CD4-positive, alpha-beta T cell treated with Interleukin-17A for 4 hours (primary cell): ENCODE data around the gene CAV3.
A peak's percentile ranks its signal among the peaks of the same experiment; 100 is the strongest.

Source experiments
- DNase-seq: peaks from one replicate; pipeline ENCODE4 v3.0.0-alpha.2; 2020; ENCODE audit warnings: mixed read lengths

Gene CAV3

DNA sequence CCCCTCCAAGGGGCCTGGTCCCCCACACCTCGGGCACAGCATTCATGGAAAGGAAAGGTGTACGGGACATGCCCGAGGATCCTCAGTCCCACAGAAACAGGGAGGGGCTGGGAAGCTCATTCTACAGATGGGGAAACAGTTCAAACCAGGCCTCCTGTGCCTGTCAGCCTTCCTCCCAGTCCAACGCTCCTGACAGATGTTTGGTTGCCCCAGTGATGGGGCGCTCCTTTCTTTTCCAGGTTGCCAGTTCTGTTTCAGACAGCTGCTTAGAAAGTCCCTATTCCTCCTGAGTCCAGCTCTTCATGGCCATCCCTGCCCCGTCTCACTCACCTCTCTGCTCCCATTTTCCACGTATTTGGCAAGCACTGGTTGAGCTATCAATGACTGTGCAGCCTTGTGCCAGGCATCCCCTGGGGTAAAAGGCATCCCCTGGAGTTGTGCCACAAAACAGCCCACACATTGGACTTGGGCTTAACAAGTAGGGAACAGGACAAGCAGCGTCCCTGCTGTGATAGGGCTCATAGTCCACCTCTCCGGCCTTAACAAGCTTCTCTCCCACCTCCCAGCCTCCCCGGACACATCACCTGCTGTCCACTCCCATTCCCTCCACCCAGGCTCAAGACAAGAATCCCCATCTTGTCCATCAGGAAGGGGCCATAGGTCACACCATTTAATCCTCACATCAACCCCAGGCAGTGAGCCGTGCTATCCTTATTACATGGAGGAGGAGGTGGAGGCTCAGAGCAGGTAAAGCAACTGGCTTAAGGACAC lies 29.2 kb downstream of the CAV3 start:
- no peak for DNase-seq

DNA sequence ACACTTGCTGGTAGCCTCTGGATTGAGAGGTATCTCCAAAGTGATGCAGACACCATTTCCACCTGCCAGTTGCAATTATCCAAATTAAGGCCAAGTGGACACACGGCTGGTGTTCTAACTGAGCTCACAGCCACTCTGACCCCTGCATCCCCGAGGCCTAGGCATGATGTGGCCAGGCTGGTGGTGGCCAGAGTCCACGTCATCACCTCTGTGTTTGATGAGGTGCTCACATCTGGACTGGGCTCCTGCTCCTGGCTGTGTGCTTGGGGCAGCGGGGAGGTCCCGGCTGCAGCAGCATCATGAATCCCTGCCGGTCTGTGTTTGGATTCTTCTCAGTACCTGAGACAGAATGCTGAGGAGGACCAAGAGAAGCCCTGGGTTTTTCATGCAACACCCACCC lies 30.9 kb downstream of the CAV3 start:
- DNase-seq = no peak

DNA sequence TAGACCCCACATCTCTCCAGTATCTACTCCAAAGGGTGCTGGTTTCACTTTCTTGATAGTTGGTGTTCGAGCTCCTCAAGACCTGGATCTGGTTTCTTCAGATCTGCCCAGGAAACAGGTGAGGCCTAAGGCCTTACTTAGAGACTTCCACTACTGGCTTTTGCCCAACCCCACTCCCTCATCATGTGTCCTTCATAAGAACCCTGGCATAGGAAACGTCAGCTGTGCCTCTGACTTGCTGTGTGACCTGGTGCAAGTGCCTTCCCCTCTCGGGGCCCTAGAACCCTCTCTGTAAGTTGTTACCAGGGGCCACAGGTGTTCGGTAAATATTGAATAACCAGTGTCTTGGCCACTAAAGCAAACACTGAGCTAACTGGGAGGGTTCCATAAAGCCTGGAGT lies 31.9 kb downstream of the CAV3 start:
- DNase-seq = no peak

DNA sequence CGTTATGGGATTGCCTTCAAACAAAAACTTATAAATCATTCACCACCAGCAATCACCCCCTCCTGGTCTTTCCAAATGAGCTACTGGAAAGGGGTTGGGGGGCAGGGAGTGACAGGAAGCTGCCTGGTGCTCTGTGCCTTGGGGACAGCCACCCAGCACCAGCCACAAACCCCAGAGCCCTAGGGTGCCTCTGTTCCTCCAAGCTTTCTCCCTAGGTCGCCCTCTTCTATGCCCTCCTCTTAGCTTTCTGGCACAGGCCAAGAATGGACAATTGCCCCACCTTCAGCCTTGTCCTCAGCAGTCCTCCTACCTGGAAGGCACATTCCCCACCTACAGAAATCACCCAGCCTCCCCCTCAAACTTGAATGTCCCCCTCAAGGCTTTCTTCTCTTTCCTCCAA lies 32.5 kb downstream of the CAV3 start:
- DNase-seq = no peak

DNA sequence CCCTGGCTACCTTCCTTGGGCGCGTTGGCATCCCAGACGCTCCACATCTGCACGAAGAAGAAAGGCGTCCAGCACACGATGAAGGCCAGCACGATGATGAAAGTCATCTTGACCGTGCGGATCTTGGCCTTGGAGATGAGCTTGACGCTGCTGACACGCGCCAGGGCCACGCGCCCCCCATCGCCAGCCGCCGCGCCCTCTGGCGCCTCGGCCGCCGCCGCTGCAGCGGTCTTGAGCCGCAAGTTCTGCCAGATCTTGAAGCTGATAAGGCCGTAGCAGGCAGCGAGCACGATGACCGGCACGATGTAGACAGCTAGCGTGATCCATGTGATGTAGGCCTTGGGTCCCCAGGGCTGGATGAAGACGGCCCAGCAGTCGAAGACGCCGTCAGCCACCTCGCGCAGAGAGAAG lies 33.7 kb downstream of the CAV3 start:
- no peak for DNase-seq

DNA sequence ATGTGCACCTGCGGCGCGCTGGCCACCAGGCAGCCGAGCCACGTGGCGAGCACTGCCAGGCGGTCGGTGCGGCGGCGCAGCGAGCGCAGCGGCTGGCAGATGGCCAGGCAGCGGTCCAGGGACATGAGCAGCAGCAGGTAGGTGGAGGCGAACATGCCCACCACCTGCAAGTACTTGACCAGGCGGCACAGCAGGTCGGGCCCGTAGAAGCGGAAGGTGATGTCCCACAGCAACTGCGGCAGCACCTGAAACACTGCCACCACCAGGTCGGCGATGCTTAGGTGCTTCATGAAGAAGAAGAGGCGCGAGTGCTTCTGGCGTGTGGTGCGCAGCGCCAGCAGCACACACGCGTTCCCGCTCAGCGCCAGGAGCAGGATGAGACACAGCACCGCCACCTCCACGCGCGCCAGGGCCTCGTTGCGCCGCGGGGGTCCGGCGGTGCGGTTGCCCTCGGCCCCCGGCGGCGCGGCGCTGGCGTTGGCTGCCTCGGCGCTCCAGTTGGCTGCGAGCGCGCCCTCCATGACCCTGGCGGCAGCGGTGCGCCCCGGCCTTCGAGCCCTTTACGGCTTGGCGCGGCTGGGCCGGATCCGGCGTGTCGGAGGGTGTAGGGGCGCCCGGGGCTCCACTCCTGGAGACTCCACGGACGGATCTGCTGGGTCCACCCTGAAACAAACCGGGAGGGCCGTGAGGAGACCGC lies 34.2 kb downstream of the CAV3 start:
- no peak for DNase-seq

DNA sequence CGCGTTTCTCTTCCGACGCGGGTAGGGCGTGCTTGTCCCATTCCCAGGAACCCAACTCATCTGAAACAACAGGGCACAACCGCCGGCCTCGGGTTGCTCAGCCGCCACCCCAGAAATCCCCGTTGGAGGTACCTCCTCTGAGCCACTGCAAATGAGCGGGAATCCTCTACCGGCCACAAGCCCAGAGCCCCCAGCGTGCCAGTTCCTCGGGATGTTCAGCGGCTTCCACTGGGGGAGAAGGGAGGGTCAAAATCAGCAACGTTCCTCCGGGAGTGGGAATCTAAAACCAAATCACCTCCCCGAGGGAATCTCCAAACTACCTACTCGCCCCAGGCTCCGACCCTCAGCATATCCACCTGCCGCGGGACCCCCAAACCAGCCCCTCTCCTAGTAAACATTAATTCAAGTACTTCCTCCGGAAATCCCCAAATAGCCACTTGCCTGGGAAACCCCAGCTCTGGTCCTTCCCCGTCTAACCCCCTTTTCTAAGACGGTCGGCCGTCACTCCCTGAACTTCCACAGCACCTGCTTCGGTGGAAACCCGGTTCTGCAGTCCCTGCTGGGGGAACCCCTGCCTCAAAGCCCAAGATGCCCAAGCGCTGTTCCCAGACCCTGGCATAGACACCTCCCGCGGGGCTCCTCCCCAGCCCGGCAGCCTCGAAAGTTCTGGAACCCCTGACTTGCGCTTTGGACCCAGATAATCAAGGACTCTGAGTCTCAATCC lies 34.9 kb downstream of the CAV3 start:
- DNase-seq = no peak

DNA sequence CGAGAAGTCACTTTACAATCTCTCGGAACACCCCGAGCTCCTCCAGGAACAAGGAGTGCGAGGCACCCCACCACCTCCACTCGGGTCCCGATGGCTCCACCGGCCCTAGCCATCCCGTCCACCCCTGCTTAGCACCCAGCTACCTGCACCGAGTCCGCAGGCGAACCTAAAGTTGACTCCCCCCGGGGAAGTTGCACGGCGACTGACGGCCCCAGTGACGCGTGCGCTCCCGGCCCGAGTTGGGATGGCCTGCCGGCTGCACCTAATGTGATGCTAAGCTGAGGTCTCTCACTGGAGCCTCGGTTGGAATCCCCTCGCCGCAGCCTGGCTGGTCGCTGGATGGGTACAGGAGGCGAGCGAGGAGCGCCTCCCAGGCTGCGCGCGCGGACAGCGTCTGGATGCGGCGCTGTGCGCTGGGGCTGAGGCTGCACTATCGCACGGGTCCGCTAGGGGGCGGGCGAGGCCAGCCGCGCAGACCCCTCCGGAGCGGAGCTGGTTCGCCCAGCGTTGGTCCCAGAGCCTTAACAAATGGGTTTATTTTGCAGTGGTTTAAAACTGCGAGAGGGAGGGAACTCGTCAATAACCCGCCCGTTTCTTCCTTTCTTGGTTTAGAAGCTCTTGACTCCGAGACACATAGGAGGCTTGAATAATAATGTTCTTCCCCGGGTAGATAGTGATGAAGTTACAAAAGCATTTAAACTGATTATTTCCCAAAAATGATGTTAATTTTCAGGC lies 35.7 kb downstream of the CAV3 start, which contains the start of gene OXTR:
Gene OXTR (minus strand): TSS at position 526 of the 735 bp plus-strand sequence. CDS start 1,426 bp downstream, outside the sequence.
- DNase-seq = peak; percentile 41

DNA sequence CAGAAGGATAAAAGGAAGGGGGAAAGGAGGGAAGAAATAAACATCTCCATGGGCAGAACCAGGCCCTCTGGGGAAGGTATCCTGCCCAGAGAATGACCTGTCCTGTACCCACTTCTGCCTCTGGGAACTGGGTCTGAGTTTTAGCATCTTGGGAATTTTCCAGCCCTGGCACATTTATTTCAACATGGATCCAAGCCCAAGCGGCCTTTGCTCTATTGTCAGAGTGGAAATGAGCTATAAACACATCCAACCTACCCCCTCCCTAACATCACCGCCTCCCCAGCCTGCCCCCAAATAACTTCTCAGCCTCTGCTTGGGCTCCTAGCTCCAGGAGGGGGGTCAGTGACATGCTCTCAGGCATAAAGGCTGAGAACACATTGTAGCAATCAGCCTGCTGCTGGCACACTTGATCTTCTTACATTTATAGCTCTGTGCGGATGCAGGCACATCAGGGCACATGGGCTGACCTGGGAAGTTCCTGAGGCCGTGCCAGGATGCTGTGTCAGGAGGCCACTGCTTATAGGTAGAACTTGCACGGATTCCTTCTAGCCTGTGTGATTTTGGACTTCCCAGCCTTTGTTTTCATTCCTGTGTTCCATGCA lies 40.4 kb downstream of the CAV3 start:
- DNase-seq = no peak

DNA sequence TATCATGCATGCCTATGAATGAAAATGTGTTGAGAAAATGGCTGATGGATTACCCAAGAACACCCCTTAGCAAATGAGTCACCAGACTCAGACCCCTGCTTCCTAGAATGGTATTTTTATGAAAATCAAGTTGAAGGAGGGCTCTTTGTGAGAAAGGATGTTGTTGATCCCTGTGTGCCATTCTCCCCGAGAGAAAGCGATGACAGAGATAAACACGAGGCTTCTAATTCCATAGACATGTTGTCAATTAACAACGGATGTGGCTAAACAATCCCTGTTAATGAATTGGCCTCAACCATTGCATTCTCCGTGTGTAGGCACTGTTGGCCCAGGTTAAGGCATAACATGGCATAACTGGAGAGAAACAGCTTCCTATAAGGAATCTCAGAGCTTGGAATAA lies 41.6 kb downstream of the CAV3 start:
- no peak for DNase-seq

DNA sequence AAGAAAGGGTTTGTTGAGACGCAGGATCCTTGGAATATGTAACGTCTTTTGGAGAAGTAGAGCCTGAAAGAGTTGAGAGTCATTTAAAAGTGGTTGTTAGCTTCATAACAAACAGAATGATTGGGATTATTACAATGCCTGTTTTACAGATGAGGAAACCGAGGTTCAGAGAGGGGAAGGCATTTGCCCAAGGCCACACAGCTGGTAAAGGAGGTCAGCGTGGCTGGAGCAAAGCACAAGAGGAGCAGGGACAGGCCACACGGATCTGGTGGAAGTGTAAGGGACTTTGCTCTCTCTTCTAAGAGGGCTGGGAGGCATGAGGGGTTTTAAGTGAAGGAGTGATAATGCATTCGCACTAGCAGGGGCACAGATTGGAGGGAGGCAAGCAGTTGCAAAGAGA lies 42.0 kb downstream of the CAV3 start:
- no peak for DNase-seq

DNA sequence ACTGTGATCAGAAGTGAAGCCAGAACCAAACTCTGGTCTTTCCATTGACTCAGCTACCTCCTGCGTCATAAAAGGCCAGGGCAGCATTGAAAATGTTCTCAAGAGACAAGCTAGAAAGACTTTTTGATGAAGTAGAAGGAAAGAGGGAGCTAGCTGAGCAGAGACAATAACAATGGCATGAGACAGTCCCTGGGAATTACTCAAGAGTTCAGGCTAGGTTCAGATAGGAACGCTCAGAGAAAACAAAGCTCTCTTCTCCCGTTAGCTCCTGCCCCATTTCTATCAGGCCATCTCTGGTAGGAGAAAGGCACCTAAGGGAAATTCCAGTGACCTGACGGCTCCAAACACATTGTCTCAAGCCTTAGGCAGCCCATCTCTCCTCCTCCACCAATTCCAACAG lies 42.8 kb downstream of the CAV3 start:
- no peak for DNase-seq

DNA sequence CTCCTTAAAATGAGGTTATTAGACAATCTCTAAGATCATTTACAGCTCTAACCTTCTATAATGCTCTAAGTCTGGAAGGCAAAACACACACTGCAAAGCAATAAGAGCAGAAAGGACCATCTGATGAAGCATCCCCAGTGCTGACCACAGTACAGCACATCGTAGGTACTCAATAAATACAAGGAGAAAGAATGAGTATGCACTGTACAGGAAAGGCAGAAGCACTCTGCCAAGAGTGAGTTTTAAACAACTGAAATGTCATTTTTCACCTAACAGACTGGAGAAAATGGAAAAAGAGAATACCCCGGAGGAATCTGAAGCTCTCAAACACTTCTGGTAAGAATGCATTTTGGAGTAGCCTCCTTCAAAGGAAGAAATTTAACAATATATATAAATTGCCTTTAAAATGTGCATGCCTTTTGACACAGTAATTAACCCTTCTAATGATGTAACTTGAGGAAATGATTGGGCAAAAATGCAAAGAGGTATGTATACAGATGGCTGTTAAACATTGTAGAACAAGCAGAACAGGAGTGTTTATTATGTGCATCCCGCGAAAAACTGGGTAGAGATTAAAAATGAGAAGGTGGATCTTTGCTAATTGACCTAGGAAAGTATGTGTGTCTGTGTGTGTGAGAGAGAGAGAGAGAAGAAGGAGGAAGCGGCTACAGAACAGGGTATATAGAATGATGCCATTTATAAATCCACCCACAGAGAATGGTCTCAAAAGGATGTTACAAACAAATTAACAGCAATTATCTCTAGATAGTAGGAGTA lies 43.8 kb downstream of the CAV3 start:
- no peak for DNase-seq

DNA sequence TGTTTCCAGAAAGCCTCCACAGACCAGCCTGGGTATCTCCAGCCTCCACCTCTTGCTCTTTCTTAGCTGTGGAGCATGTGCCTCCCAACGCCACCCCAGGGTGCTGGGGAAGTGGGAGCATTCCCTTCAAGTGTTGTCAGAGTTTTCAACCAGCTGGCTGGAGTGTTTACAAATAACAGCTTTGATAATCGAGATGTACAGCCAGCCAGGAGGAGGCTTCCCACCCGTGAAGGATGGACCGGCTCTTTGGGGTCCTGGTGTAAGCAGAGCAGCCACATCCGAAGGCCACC lies 44.3 kb downstream of the CAV3 start:
- DNase-seq = no peak

DNA sequence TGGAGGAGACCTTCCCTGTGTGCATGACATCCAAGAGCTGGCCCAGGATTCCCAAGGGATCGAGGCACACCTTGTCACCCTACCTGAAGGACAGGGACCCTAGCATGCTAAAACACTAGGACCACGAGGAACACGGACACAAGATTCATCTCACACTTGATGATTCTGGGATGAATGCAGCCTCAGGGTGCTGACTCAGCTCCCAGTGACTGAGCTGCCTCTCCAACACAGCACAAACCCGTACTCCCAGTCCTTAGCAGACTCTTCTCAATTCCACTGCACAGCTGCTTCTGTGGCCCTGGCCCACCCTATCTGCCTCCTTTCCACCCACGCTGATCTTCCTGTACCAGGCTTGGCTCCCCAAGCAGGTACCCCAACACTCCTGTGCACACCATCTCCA lies 44.9 kb downstream of the CAV3 start:
- DNase-seq = no peak

DNA sequence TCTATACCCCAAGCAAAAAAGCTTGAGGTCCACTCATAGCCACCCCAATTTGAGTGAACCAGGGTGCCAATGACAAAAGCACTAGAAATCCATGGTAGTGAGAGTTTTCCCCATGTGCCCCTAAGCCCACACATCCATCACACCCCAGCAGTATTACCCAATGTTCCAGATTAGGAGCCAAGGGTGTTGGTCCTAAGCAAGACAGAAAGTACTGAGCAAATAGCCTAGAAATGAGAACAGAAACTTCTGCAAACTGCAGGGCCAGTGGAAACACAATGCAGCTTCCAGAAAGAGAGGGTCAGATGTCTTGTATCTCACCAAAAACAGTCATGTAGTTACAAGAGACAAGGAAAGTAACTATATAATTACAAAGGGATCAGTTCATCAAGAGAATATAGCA lies 46.7 kb downstream of the CAV3 start:
- no peak for DNase-seq

DNA sequence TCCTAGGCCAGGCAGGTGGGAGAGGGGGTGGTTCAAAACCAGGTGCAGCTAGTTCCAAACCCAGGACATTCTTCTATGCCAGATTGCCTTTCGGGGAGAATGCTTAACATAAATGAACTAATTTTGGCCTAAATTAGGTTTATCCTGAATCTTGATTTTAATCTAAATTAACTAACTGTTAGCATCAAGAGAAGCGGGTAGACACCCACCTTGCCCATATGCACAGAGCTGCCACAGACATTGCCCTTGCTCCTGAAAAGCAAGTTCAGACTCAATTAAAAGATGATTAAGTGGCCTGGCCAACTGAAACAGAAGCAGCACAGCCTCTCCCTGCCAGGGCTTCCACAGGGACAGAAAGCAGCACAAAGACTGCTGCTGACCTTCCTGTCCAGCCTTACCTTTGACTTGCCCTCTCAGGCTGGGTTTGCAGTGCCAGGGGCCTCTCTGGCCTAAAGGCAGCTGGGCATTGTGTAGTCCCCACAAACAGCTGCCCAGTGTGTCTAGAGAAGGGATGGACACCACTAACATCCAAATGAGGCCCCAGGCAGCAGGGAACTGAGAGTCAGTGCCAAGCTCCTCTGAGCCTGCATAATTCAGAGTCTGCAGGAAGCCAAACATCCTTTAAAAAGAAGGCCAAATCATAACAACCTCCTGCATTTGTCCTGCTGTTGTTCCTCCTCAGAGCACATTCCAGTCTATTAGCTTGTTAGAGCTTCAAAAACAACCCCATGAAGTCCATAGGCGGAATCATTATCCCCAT lies 51.3 kb downstream of the CAV3 start:
- no peak for DNase-seq

DNA sequence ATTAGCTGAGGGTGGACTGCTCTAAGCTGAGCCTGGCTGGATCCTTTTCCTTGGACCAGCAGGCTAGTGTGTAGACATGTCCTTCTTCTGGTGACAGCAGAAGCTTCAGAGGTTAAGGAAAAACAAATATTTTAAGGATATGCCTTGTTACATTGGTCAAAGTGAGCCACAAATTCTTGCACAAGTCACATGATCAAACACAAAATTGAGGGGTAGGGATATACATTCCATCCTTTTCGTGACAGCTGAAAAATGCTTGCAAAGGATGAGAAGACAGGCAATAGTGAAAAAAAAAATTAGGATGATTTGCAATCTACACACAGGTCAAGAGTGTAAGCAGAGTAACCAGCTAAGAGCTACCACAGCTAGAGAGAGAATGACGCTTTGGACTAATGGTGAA lies 56.9 kb downstream of the CAV3 start:
- DNase-seq = no peak

DNA sequence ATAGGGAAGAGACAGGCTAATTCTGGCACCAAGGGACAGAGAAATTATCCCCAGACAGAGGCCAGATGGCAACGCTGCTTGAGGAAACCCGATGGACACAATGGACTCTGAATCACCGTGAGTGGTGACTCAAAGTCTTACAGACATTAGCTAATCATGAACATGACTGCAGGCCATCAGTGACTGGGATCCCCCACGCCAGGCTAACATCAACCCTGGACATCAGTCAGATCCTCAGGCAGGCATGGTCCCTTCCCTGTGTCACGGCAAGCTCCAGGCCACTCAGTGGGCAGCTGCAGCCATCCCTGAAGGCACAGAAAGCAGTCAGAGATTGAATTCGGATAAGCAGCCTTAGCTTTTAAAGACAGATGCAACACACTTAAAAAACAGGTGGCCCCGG lies 59.6 kb downstream of the CAV3 start:
- DNase-seq = no peak

DNA sequence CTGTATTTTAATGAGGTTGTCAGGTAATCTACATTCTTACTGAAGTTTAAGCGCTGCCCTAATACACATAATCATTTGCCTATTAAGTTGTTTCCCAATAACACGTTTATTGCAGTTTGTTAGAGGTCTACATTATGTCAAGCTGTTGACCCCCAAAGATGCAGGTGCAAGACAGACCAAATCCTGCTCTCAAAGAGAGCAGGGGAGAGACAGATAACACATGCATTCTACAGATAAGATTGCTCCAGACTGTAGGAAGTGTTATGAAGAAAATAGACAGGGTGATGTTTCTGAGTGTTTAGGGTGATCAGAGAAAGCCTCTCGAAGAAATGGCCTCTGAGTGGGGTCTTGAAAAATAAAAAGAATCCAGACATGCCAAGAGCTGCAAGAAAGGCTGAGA lies 60.6 kb downstream of the CAV3 start:
- no peak for DNase-seq
